ENCODE measurements around the gene HLTF.

HLTF gene

GRCh38 chr3:149085828-149086231, 503 bp downstream of the HLTF start:
- no peak for DNase-seq (ENCODE audit: low read depth)

GRCh38 chr3:149081772-149082171, 4.6 kb downstream of the HLTF start:
- DNase-seq (ENCODE audit: low read depth) = no peak

DNA sequence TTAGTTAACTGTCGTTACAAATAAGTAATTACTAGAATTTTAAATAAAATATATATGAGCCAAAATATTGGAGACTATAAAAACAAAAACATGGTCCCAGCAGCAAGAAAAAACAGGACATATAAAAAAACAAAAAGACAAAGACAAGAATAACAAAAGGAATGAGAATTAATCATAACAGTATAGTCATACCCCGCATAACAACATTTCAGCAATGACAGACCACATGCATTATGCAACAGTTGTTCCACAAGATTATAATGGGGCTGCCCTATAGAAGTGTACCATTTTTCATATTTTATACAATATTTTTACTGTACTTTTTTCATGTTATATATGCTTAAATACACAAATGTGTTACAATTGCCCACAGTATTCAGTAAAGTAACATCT, 5.6 kb downstream of the HLTF start:
- no peak for DNase-seq (ENCODE audit: low read depth)

DNA sequence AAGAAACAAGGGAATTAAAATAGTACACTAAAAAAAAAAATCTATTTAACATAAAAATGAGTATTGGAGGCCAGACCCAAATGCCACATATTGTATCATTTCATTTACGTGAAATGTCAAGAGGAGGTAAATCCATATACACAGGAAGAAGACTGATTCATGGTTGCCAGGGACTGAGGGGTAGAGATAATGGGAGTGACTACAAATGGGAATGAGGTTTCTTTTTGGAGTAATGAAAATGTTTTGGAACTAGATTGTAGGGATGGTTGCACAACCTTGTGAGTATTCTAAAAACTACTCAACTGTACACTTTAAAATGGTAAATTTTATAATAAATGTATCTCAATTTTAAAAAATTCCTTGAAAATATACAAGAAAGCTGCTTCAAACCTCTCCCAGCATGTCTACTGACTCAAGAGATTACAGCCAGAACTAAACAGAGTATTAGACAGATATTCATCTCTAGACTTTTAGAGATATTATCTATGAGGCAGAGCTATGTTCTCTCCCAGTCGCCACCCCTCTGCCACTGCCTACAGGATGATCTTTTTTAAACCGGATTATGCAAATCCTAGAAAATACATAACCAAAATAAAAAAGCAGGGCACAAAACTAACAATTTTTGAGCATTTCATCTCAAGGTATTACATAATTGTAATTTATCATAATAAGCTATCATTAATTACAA, 6.2 kb downstream of the HLTF start:
- DNase-seq (ENCODE audit: low read depth) = no peak

GRCh38 chr3:149077628-149078027, 8.7 kb downstream of the HLTF start:
- no peak for DNase-seq (ENCODE audit: low read depth)

DNA sequence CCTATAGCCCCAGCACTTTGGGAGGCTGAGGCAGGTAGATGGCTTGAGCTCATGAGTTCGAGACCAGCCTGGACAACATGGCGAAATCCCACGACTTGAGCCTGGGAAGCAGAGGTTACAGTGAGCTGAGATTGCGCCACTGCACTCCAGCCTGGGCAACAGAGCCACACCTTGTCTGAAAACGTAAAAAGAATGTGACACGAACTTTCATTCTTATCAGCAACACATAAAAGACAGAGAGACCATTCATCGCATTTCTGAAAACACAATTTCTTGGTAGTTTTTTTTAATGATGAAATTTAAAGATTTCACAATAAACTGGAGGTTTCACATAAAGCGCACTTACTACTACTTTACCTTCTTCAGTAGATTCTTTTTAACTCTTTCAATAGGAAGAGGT, 18.4 kb downstream of the HLTF start:
- no peak for DNase-seq (ENCODE audit: low read depth)

GRCh38 chr3:149061776-149062175, 24.6 kb downstream of the HLTF start:
- no peak for DNase-seq (ENCODE audit: low read depth)

DNA sequence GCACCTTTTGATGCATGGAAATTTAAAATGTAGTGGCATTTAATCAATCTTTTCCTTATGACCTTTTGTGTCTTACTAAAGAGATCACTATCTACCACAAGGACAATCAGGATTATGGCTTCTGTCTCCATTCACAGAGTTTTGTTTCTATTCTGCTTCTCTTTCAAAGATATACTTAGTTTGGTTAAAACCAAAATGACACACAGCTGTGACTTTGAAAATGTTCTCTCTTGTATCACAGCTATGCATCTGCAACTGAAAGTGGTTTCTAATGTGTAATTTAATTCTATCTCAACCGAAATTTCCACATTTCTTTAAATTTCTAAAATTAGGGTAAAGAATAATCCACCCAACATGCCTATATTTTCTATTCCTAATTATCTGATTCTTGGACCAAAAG, 27.7 kb downstream of the HLTF start:
- DNase-seq (ENCODE audit: low read depth) = no peak

GRCh38 chr3:149058198-149058597, 28.1 kb downstream of the HLTF start:
- no peak for DNase-seq (ENCODE audit: low read depth)

GRCh38 chr3:149055575-149055974, 30.8 kb downstream of the HLTF start:
- no peak for DNase-seq (ENCODE audit: low read depth)

DNA sequence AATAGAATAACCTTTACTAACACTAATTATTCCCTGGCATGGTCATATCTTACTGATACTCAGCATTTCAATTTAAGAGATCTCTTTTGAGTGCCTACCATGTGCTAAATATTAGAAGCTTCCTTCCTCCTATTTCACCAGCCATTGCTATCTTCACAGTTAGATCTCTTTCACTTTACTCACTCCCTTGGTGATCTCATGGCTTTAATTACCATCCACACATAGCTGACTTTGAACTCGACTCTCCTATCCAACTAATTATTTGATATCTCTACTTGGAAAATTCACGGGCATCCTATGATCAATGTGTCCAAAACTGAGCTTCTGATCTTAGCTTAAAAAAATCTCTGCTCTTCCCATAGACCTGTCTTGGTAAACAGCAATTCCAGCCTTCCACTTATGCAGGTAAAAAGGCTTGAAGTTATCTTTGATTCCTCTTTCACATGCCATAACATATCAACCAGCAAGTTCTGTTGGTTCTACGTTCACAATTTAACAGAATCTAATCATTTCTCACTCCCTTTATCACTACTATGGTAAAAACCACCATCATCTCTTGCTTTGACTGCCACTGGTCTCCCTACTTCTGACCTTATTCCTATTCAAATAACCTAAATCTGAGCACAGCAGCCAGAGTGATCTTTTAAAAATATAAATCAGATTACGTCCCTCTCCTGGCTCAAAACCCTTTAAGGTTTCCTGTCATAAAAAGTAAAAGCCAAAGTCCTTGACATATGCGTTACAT, 41.8 kb downstream of the HLTF start:
- DNase-seq (ENCODE audit: low read depth) = no peak

DNA sequence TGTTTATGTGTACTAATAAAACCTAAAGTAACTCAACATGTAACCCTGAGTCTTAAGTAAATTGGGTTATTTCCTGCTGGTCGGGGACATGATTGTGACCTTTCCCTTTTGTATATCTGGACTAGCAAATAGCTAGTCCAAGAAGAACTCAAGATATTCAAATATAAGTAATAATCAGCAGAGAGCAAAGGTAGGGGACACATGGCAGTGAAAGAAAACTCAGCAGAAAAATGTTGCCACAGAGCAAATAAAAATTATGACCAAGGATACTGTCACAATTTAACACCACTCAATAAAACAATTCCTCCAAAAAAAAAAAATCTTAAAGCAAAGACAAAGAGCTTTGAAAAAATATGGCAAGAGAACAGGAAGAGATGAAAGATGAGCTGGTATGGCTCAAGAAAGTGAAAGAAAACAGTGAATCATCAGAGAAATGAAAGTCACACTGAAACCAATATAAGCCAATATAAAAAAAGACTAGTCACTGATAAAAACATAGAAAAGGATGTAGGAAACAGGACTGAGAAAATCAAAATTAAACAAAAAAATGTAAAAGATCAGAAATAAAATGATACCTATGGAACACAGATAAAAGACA, 43.4 kb downstream of the HLTF start:
- no peak for DNase-seq (ENCODE audit: low read depth)

GRCh38 chr3:149038322-149038721, 48.0 kb downstream of the HLTF start:
- no peak for DNase-seq (ENCODE audit: low read depth)

GRCh38 chr3:149037684-149038083, 48.6 kb downstream of the HLTF start:
- no peak for DNase-seq (ENCODE audit: low read depth)

DNA sequence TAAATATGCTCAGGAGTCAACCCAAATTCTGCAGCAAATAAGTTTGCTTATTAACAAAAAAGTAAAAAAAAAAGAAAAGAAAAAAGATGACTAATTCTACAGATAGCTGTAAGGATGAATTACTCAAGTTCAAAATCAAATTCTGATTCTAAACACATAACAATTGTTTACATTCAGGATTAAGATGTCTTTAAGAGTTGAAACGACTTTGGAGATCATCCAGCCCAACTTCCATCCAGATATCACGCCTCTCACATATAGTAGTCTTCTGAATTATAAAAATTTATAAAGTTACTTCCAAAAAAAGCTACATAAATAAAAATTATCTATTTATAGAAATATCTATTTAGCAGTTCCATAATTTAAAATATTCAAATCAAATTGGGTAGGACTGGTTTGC, 55.2 kb downstream of the HLTF start:
- no peak for DNase-seq (ENCODE audit: low read depth)

- DNase-seq (ENCODE audit: low read depth) = no peak
These were observed 59.6 kb downstream of the HLTF start for GRCh38 chr3:149026718-149027117.

DNA sequence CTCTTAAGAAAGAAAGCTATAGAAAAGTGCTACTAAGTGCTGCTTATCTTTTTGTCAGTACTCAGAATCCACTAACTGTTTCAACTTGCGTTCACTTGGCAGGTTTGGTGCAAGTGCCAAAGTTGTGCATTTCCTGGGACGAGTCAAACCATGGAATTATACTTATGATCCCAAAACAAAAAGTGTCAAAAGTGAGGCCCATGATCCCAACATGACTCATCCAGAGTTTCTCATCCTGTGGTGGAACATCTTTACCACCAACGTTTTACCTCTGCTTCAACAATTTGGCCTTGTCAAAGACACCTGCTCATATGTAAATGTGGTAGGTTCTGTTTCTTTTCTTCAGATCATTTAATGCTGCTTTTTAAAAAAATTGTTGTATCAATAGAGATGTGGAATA, 62.4 kb downstream of the HLTF start:
- no peak for DNase-seq (ENCODE audit: low read depth)

- DNase-seq (ENCODE audit: low read depth) = no peak
These were observed 64.5 kb downstream of the HLTF start for GRCh38 chr3:149021830-149022229.

DNA sequence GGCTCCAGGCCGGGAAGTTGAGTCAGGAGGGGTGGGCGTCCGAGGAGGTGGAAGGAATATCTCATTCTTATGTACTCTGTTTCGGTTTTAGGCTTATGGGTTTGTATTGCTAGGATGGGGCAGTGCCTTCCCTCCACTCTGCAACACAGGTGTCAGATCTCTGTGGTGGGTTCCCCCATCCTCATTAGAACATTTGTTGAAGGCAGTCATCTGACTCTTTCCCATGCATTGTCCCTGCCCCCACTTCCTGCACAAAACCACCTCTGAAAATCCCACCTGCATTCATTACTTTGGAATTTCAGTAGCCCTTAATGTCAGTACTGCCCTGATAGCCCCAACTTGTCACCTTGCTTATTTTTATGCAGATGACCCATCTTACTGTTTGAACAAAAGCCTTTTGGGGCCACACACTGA, 65.5 kb downstream of the HLTF start:
- DNase-seq (ENCODE audit: low read depth) = no peak

DNA sequence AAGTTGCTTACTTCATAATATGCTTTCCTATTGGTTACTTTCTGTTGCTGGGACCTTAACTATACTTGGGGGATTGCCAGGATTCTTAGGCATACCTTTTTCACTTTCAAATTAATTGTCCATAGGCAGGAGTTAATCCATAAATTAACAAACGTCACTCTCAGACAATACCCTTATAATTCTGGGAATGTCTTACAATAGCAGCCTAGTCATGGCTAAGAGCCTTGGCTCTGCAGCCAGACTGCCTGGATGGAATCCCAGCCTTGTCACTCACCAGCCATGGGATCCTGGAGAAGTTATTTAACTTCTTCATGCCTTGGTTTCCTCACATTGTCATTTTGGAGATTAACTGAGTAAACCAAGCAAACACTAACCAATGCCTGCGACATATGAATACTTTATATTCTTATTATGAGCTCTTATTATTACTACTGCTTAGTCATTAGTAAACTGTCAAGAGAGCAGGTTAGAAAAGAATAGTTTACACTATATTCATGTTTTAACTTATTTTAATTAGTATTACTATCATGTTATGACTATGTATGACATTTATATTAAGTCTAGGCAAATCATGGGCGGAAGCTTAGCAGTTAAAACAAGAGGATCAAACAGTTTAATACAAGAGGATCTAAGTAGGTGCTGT, 66.0 kb downstream of the HLTF start:
- DNase-seq (ENCODE audit: low read depth) = no peak

DNA sequence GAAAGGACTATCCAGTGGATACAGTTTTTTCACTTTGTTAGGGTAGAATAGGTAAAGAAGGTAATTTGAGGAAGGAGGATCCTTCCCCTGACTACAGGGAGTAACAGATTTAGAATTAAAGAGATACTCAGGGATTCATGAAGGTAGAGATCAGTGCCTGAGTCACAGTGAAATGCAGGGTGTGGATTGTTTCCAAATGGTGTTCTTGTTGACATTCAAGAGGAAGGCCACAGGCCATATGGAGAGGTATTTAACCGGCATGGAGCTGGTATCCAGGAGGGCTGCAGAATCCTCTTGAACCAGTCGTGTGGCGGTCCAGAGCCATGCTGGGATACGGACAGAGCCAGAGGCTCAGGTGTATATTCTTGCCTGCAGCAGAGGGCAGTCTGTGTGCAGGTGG, 66.8 kb downstream of the HLTF start:
- DNase-seq (ENCODE audit: low read depth) = no peak

DNA sequence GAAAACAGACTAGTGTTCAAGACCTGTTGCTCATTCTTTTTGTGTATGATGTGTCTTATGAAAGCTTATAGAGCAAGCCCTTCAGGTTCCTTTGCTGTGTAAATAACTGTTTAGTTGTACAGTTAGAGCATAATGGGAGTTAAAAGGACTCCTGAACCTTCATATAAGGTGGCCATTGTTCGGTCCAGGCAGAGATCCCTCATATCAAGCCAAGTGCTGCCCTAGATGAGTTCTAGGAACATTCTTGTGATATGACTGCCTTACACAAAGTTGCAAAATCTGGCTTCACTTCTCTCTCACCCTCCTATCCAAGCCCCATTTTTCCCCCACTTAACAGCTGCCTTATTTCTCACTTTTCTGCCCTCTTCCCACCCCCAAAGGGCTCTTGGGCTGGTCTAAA, 68.1 kb downstream of the HLTF start:
- DNase-seq (ENCODE audit: low read depth) = no peak

All from activated T-cell treated with anti-CD3 and anti-CD28 coated beads for 48 hours (primary cell).